K562 (cell line): ENCODE measurements around the gene TMEM14C. TPM values are rescaled to one million over a fixed set of nuclear protein-coding genes. Genes with fewer than 3 reads are reported as not detected.
A peak's percentile ranks its signal among the peaks of the same experiment; 100 is the strongest.

ENCODE experiments used
- BHLHE40 ChIP-seq: IDR thresholded peaks from 2 replicates; pipeline ENCODE4 v1.6.1; 2011; ENCODE audit warnings: low read length, improper control_type of control experiment
- E2F3 ChIP-seq: fragments of 250-450 bp; sonication (Bioruptor Pico); IDR thresholded peaks from 2 replicates; pipeline ENCODE4 v1.4.0; 2020; ENCODE audit warnings: mild to moderate bottlenecking
- SMAD4 ChIP-seq: fragments of 250-450 bp; sonication (Bioruptor Pico); conservative IDR thresholded peaks from 2 replicates; pipeline ENCODE4 v1.8.0; 2021; ENCODE audit warnings: inconsistent platforms, mild to moderate bottlenecking, moderate library complexity
- SRF ChIP-seq, 2 experiments: fragments of 250-450, 450-650 bp in 1 of 2; sonication (Bioruptor Pico) in 1 of 2; sonication (generic) in 1 of 2; formaldehyde crosslinking; IDR thresholded peaks; 2 replicates each; pipeline versions ENCODE4 v1.5.0 to v1.5.1; 2020 to 2022; ENCODE audit warnings: mild to moderate bottlenecking in 1 of 2, missing genetic modification reagents in 1 of 2
- TCFL5 ChIP-seq: fragments of 250-450 bp; sonication (Bioruptor Pico); conservative IDR thresholded peaks from 2 replicates; pipeline ENCODE4 v1.6.1; 2021; ENCODE audit warnings: mild to moderate bottlenecking, moderate library complexity, matching md5 sums
- THRAP3 ChIP-seq: fragments of 450-650 bp; IDR thresholded peaks from 2 replicates; pipeline ENCODE4 v1.6.1; 2016; ENCODE audit warnings: mild to moderate bottlenecking, inconsistent platforms, borderline replicate concordance
- ZNF3 ChIP-seq: fragments of 250-450 bp; sonication (Bioruptor Pico); IDR thresholded peaks from 2 replicates; pipeline ENCODE4 v1.5.0; 2021; ENCODE audit warnings: mild to moderate bottlenecking, moderate library complexity
- ZNF324 ChIP-seq: fragments of 250-450 bp; sonication (Bioruptor Pico); IDR thresholded peaks from 2 replicates; pipeline ENCODE4 v1.4.0; 2020; ENCODE audit warnings: mild to moderate bottlenecking
- ZNF780A ChIP-seq: fragments of 250-450 bp; sonication (Bioruptor Pico); IDR thresholded peaks from 2 replicates; pipeline ENCODE4 v1.5.0; 2021; ENCODE audit warnings: mild to moderate bottlenecking
- ZSCAN32 ChIP-seq: fragments of 450-650 bp; formaldehyde crosslinking; IDR thresholded peaks from 2 replicates; pipeline ENCODE4 v1.4.0; 2020; ENCODE audit warnings: mild to moderate bottlenecking, moderate library complexity
- polyA plus RNA-seq, 8 experiments: library from polyadenylated mRNA; depleted of rRNA in 4 of 8; stranded (reverse) in 5 of 8; unstranded in 3 of 8; fragments of >200 nt; fragmentation: Nextera tagmentation in 2 of 8; fragmentation: Illumina TruSeq in 1 of 8; extraction: Ambion mirVana in 2 of 8; extraction: Trizol in 1 of 8; gene quantifications; 2 replicates each; pipeline versions ENCODE4 v1.2.1 to v1.2.3, GENCODE V29; 2011 to 2014; ENCODE audit warnings: inconsistent platforms in 1 of 8, missing spikeins in 1 of 8
- total RNA-seq, 7 experiments: library from RNA; depleted of rRNA in 6 of 7; stranded (reverse); fragments of >200 nt in 6 of 7; fragmentation: Illumina TruSeq in 2 of 7; extraction: Trizol in 2 of 7; gene quantifications; 2 replicates each; pipeline versions ENCODE4 v1.2.1 to v1.2.3, GENCODE V29; 2011 to 2021; ENCODE audit warnings: low replicate concordance in 1 of 7
- TF ChIP-seq, protein P1 (sequence below): fragments of 450-650 bp; IDR thresholded peaks from 2 replicates; pipeline ENCODE4 v1.6.1; 2017; ENCODE audit warnings: antibody characterized with exemption, mild to moderate bottlenecking
- TF ChIP-seq, protein P2 (sequence below): sonication (generic); formaldehyde crosslinking; IDR thresholded peaks from 2 replicates; pipeline ENCODE4 v1.9.0; 2022; ENCODE audit warnings: mild to moderate bottlenecking, missing genetic modification reagents
- TF ChIP-seq, protein P3 (sequence below): fragments of 250-450 bp; sonication (Bioruptor Pico); IDR thresholded peaks from 2 replicates; pipeline ENCODE4 v1.8.0; 2021; ENCODE audit warnings: moderate library complexity, mild to moderate bottlenecking, inconsistent platforms
- TF ChIP-seq, protein P4 (sequence below): fragments of 450-650 bp; IDR thresholded peaks from one replicate; pipeline ENCODE4 v1.6.1; 2018; ENCODE audit warnings: mild to moderate bottlenecking, moderate library complexity; ENCODE audit not compliant: partially characterized antibody

TMEM14C gene
- total and polyA plus RNA-seq, 9 of the 15 experiments (the other 6 are each of a cell fraction or from before 2014, with no cell fraction given) = 151 to 496 (median 263) TPM

DNA sequence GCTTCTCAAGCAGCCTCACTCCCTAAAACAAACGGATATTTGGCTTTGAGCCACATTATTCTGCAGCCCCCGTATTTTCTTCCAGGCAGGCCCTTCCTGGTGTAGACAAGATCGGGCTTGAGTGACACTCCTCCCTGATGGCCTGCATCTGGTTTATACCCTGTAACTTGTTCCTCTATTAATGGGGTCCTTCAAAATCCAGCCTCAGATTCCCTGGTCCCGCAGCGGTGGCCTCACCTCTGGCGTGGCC is 375 bp upstream of the TMEM14C start (continued):
- TF ChIP-seq, protein P1, sequence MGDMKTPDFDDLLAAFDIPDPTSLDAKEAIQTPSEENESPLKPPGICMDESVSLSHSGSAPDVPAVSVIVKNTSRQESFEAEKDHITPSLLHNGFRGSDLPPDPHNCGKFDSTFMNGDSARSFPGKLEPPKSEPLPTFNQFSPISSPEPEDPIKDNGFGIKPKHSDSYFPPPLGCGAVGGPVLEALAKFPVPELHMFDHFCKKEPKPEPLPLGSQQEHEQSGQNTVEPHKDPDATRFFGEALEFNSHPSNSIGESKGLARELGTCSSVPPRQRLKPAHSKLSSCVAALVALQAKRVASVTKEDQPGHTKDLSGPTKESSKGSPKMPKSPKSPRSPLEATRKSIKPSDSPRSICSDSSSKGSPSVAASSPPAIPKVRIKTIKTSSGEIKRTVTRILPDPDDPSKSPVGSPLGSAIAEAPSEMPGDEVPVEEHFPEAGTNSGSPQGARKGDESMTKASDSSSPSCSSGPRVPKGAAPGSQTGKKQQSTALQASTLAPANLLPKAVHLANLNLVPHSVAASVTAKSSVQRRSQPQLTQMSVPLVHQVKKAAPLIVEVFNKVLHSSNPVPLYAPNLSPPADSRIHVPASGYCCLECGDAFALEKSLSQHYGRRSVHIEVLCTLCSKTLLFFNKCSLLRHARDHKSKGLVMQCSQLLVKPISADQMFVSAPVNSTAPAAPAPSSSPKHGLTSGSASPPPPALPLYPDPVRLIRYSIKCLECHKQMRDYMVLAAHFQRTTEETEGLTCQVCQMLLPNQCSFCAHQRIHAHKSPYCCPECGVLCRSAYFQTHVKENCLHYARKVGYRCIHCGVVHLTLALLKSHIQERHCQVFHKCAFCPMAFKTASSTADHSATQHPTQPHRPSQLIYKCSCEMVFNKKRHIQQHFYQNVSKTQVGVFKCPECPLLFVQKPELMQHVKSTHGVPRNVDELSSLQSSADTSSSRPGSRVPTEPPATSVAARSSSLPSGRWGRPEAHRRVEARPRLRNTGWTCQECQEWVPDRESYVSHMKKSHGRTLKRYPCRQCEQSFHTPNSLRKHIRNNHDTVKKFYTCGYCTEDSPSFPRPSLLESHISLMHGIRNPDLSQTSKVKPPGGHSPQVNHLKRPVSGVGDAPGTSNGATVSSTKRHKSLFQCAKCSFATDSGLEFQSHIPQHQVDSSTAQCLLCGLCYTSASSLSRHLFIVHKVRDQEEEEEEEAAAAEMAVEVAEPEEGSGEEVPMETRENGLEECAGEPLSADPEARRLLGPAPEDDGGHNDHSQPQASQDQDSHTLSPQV = peak; percentile 82; the same call in 1 of the 2 replicates
- TF ChIP-seq ZNF324 (CRISPR knock-in tag) (no peak; the same call in 1 of the 2 replicates), E2F3 (CRISPR knock-in tag) (0 out of 2 replicates have a peak, but pooled peaks have one; percentile 58), TCFL5 (CRISPR knock-in tag) (no peak), THRAP3 (no peak), SRF (CRISPR knock-in tag; IDR thresholded peaks at IDR 0.05) (no peak), BHLHE40 (no peak), ZSCAN32 (no peak), ZNF780A (CRISPR knock-in tag) (0 out of 2 replicates have a peak, but pooled peaks have one; percentile 69), ZNF3 (CRISPR knock-in tag) (no peak), SMAD4 (CRISPR knock-in tag) (0 out of 2 replicates have a peak, but pooled peaks have one; percentile 6)
- TF ChIP-seq, protein P2, sequence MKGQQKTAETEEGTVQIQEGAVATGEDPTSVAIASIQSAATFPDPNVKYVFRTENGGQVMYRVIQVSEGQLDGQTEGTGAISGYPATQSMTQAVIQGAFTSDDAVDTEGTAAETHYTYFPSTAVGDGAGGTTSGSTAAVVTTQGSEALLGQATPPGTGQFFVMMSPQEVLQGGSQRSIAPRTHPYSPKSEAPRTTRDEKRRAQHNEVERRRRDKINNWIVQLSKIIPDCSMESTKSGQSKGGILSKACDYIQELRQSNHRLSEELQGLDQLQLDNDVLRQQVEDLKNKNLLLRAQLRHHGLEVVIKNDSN = no peak
- TF ChIP-seq, protein P3, sequence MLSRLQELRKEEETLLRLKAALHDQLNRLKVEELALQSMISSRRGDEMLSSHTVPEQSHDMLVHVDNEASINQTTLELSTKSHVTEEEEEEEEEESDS (CRISPR knock-in tag) = no peak
- TF ChIP-seq, protein P4, sequence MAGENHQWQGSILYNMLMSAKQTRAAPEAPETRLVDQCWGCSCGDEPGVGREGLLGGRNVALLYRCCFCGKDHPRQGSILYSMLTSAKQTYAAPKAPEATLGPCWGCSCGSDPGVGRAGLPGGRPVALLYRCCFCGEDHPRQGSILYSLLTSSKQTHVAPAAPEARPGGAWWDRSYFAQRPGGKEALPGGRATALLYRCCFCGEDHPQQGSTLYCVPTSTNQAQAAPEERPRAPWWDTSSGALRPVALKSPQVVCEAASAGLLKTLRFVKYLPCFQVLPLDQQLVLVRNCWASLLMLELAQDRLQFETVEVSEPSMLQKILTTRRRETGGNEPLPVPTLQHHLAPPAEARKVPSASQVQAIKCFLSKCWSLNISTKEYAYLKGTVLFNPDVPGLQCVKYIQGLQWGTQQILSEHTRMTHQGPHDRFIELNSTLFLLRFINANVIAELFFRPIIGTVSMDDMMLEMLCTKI = no peak
